Suppressor macrophage treated with lipopolysaccharide for 1 hour (primary cell): ENCODE results near the gene MFSD12.

Source experiments
- DNase-seq, 3 donors: peaks; one replicate each; pipeline ENCODE4 v3.0.0-alpha.2; 2020 to 2022

MFSD12 gene

GRCh38 chr19:3555653-3556422 lies 1.5 kb downstream of the MFSD12 start:
- peak in 1 of 3 donors; percentile 5 for DNase-seq

- peak in 2 of 3 donors; percentile 46 to 48 for DNase-seq
Measured at GRCh38 chr19:3554254-3555083, 2.9 kb downstream of the MFSD12 start.

- DNase-seq, result no peak
Measured at GRCh38 chr19:3551792-3552095, 5.6 kb downstream of the MFSD12 start.

- DNase-seq, result no peak
Measured at GRCh38 chr19:3550947-3551791, 6.2 kb downstream of the MFSD12 start.

DNA sequence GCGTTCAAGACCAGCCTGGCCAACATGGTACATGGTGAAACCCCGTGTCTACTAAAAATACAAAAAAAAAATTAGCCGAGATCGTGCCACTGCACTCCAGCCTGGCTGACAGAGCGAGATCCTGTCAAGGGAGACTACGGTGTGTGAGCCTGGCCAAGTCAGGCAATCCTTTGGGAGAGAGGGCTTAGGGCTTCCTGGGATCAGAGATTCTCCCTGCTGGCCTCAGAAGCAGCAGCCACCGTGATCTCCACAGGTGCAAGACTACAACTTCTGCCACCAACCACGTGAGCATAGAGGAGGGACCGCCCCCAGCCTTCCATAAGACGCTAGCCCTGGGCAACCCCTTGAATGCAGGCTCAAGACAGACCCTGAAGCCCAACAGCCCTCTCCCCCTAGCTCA lies 7.6 kb downstream of the MFSD12 start:
- no peak for DNase-seq

DNA sequence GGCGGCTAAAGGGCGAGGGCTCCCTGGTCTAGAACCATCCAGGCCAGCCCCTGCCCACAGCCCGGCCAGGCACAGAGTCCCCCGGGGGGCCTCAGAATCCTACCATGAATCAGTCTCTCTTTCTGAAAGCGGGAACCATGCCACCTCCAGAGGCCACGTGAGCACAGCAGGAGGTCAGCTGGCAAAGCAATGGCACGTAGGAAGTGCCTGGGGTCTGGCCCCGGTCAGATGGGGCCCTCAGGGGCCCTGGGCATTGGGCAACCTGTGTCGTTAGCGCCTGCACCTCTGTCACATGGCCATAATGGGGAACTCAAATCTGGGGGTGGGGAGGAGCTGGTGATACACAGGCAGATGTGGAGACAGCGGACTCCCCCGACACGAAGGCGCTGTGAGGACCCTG lies 8.8 kb downstream of the MFSD12 start:
- peak; percentile 74 to 85 (median 76) for DNase-seq

GRCh38 chr19:3547767-3548282 lies 9.6 kb downstream of the MFSD12 start:
- DNase-seq, result no peak

GRCh38 chr19:3547301-3547731 lies 10.1 kb downstream of the MFSD12 start:
- DNase-seq, result peak in 2 of 3 donors; percentile 42 to 78

DNA sequence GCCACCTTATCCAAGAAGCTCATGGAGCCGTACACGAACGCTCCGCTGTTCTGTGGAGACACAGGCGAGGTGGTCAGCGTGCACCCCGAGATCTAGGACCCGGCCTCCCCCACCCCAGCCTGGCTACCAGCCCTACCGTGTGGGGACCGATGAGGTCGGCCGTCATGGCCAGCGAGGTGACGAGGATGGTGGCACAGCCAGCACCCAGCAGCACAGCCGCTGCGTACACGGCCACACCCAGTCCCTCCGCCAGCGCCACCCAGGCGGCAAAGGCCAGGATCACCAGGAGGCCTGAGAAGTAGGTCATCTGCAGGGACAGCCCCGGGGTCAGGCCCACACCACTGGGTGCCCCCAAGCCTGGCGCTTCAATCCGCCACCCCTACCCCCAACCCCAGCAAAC lies 11.3 kb downstream of the MFSD12 start:
- no peak for DNase-seq

DNA sequence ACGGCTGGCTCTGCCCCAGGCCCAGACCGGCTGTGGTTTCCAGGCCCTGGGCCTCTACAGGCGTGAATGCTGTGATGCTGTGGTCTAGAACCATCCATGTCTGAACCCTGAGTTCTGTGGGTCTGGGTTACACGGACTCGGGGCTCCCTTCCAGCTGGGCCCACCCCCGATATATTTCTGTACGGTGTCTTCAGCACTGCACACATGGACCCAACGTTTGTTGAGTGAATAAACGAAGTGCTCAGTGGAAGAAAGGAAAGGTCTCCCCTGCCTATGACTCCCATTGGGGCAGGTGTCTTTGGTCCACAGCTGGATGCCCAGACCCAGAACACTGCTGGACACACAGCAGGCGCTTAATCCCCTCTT lies 11.7 kb downstream of the MFSD12 start:
- DNase-seq, result no peak

- peak; percentile 76 to 85 (median 80) for DNase-seq
Measured at GRCh38 chr19:3544742-3545668, 12.4 kb downstream of the MFSD12 start.

- no peak for DNase-seq
Measured at GRCh38 chr19:3544058-3544376, 13.4 kb downstream of the MFSD12 start.

GRCh38 chr19:3543150-3544057 lies 14.0 kb downstream of the MFSD12 start:
- DNase-seq, result no peak

- DNase-seq, result no peak
Measured at GRCh38 chr19:3539756-3540118, 17.6 kb downstream of the MFSD12 start.

GRCh38 chr19:3538965-3539755 lies 18.2 kb downstream of the MFSD12 start, which contains the start of gene TEKTIP1:
Gene TEKTIP1, plus strand, starts transcription at chr19:3539174. Its CDS starts 4 bp downstream, at chr19:3539178.
- DNase-seq, result no peak

GRCh38 chr19:3538258-3538929 lies 19.0 kb downstream of the MFSD12 start:
- DNase-seq, result no peak

GRCh38 chr19:3537438-3538240 lies 19.7 kb downstream of the MFSD12 start:
- DNase-seq, result no peak

GRCh38 chr19:3537101-3537437 lies 20.3 kb downstream of the MFSD12 start:
- no peak for DNase-seq
